HG02642 (cell line): ENCODE measurements around the gene AGO1.
"Not testable (repeated sequence)": the region's sequence is repeated elsewhere in the genome, so short reads cannot be mapped to it uniquely, and the experiment has no call there.

Experiments
- ATAC-seq: cut with Tn5 transposase; IDR thresholded peaks from one replicate; pipeline ENCODE4 v1.9.1; 2021; ENCODE audit warnings: mild to moderate bottlenecking; ENCODE audit not compliant: unreplicated experiment, poor library complexity

AGO1 gene

DNA sequence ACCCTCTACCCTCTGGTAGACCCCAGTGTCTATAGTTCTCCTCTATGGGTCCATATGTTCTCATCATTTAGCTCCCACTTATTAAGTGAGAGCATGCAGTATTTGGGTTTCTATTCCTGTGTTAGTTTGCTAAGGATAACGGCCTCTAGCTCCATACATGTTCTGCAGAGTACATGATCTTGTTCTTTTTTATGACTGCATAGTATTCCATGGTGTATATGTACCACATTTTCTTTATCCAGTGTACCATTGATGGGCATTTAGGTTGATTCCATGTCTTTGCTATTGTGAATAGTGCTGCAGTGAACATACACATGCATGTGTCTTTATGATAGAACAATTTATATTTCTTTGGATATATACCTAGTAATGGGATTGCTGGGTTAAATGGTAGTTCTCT is 81.3 kb downstream of the AGO1 start:
- not testable (repeated sequence) for ATAC-seq

DNA sequence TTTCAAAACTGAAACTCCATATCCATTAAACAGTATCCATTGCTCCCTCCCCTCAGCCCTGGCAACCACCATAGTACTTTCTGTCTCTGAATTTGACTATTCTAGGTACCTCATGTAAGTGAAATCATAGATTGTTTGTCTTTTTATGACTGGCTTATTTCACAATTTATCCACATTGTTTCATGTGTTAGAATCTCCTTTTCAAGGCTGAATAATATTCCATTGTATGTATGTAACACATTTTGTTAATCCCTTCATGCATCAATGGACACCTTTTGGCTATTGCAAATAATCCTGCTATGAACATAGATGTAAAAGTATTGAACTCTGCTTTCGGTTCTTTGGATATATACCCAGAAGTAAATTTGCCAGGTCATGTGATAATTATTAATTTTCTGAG is 85.4 kb downstream of the AGO1 start:
- no peak for ATAC-seq

DNA sequence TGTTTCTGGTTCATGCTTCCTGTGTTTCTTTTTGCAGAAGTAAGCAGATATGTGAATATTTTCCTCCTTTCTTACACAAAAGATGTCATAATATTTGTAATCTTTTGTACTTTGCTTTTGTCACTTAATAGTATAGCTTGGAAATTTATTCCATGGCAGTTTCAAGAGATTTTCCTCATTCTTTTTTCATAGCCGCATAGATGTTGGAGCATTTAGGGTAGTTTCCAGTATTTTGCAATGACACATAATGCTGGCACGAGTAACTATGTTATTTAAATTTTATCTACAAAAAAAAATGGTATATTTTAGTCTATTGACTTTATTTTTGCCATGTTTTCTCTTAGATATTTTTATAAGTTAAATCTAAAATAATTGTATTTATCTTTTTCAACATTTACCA is 88.6 kb downstream of the AGO1 start:
- ATAC-seq: no peak

- ATAC-seq: not testable (repeated sequence)
Measured at GRCh38 chr1:35972631-35973030, 89.6 kb downstream of the AGO1 start.

GRCh38 chr1:35980090-35980489 is 97.1 kb downstream of the AGO1 start:
- ATAC-seq: no peak
